Inflammatory macrophage treated with lipopolysaccharide for 4 hours (primary cell): Measurements from ENCODE around the gene SBK2.
"Not testable (repeated sequence)": the region's sequence is repeated elsewhere in the genome, so short reads cannot be mapped to it uniquely, and the experiment has no call there.

ENCODE experiments used
- DNase-seq: peaks from one replicate; pipeline ENCODE4 v3.0.0-alpha.2; 2020

The SBK2 gene

GRCh38 chr19:55534280-55534679 lies 2.7 kb downstream of the SBK2 start:
- not testable (repeated sequence) for DNase-seq

GRCh38 chr19:55530996-55531395 lies 5.9 kb downstream of the SBK2 start:
- DNase-seq, result no peak

GRCh38 chr19:55529636-55530234 lies 7.2 kb downstream of the SBK2 start:
- DNase-seq, result no peak

- no peak for DNase-seq
These were observed 8.7 kb downstream of the SBK2 start for GRCh38 chr19:55528030-55528803.

- DNase-seq, result no peak
These were observed 9.5 kb downstream of the SBK2 start for GRCh38 chr19:55527197-55528029.

GRCh38 chr19:55526216-55527196 lies 10.4 kb downstream of the SBK2 start:
- DNase-seq, result peak; percentile 20

- no peak for DNase-seq
These were observed 11.4 kb downstream of the SBK2 start for GRCh38 chr19:55525289-55526101.

GRCh38 chr19:55520691-55521292 lies 16.1 kb downstream of the SBK2 start:
- no peak for DNase-seq

- peak; percentile 73 for DNase-seq
These were observed 17.3 kb downstream of the SBK2 start for GRCh38 chr19:55519451-55520311.

- peak; percentile 93 for DNase-seq
These were observed 19.9 kb downstream of the SBK2 start for GRCh38 chr19:55516878-55517620.

GRCh38 chr19:55508120-55508519 lies 28.8 kb downstream of the SBK2 start:
- no peak for DNase-seq

- DNase-seq, result no peak
These were observed 32.0 kb downstream of the SBK2 start for GRCh38 chr19:55504981-55505380.

- no peak for DNase-seq
These were observed 32.7 kb downstream of the SBK2 start for GRCh38 chr19:55504252-55504603.

- peak; percentile 93 for DNase-seq
These were observed 33.3 kb downstream of the SBK2 start for GRCh38 chr19:55503502-55504251.

- DNase-seq, result no peak
These were observed 33.8 kb downstream of the SBK2 start for GRCh38 chr19:55503157-55503501.

- DNase-seq, result no peak
These were observed 34.6 kb downstream of the SBK2 start for GRCh38 chr19:55502197-55502952.

- no peak for DNase-seq
These were observed 36.5 kb downstream of the SBK2 start for GRCh38 chr19:55500368-55500952.
